HG03520 (cell line): ENCODE data around the gene SP100.

Source experiments
- ATAC-seq: cut with Tn5 transposase; IDR thresholded peaks from one replicate; pipeline ENCODE4 v1.9.1; 2021; ENCODE audit warnings: mild to moderate bottlenecking, moderate library complexity; ENCODE audit not compliant: unreplicated experiment

SP100 gene

DNA sequence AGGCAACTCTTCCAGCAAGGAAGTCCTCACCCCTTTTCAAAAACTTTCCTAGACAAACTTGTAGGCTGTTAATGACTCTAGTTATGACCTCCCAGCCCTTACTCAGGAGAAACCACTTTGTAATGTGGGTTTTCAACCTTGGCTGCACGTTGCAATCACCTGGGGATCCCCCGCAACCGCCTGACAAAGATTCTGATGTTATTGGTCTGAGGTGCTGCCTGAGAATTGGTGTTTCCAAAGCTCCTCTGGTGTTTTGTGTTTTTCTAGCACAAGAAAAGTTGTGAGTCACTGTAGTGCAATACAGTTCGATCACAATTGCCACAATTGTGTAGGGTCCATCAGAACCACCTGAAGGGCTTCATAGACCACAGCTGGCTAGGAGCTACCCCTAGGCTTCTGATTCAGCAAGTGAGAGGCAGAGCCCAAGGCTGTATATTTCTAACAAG lies 121.6 kb downstream of the SP100 start:
- ATAC-seq, result peak; percentile 62

- no peak for ATAC-seq
Observed at GRCh38 chr2:230540332-230540731, 124.3 kb downstream of the SP100 start.

- ATAC-seq, result peak; percentile 79
Observed at GRCh38 chr2:230541934-230542380, 126.0 kb downstream of the SP100 start.

- no peak for ATAC-seq
Observed at GRCh38 chr2:230542751-230543150, 126.8 kb downstream of the SP100 start.

DNA sequence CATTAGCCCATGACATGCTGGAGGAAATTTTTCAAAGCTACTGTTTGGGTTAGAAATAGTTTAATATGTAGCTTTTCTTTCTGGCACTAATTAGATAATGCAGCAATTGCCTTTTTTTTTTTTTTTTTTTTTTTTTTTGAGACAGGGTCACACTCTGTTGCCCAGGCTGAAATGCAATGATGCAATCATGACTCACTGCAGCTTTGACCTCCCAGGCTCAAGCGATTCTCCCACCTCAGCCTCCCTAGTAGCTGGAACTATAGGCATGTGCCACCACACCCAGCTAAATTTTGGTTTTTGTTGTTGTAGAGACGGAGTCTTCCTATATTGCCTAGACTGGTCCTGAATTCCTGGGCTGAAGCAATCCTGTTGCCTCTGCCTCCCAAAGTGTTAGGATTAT lies 136.2 kb downstream of the SP100 start:
- no peak for ATAC-seq

DNA sequence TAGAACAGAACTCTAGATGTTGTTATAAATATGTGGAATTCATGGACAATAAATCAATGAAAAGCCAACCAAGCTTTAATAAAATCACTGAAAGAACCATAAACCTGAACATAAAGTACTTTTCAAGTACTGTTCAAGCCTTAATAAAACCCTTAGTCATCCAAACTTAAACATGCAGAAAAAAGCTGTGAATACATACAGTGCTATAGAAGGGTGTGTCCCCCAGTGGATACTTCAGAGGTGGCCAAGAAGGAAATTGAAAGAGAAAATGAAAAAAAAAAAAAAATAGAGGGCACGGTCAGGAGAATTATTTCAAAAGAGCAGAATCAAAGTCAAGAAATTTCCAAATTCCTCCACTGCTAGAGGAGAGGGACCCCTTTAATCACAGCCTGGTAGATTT lies 141.1 kb downstream of the SP100 start:
- ATAC-seq, result no peak

- no peak for ATAC-seq
Observed at GRCh38 chr2:230564805-230565779, 149.1 kb downstream of the SP100 start.

DNA sequence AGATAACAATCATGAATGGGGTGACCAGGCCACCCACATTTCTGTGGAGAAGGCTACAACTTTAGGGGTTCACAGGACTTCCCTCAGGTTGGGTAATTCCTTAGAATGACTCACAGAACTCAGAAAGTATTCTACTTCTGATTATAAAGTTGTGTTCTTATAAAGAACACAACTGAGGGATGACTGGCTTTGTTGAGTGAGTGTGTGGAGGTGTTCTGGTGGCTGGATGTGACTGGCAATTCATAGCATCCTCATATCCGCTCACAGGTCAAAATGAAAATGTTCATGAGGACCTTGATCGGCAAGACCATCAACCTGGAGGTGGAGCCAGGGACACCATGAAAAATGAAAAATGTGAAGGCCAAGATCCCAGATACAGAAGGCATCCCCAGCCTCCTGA lies 153.3 kb downstream of the SP100 start:
- ATAC-seq, result no peak

GRCh38 chr2:230570987-230571386 lies 155.0 kb downstream of the SP100 start:
- ATAC-seq, result no peak

- ATAC-seq, result no peak
Observed at GRCh38 chr2:230575642-230576324, 159.8 kb downstream of the SP100 start.

GRCh38 chr2:230577114-230577513 lies 161.1 kb downstream of the SP100 start:
- ATAC-seq, result no peak

DNA sequence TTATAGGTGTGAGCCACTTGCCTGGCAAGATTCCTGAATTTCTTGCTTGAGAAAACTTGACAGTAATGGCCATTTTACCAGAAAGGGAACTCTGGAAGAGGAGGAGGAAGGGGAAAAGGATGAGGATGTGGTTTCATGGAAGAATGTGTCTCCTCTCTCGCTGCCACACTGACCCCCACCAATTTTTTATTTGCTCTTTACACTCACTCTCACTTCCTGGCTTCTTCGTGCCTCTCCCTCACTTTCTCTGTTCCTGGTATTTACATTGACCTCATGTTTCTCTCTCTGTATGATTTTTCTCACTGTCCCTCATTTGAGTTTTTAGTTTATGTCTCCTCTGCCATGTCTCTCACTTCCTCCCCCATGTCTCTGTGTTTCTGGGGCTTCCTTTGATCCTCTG lies 162.1 kb downstream of the SP100 start:
- no peak for ATAC-seq

DNA sequence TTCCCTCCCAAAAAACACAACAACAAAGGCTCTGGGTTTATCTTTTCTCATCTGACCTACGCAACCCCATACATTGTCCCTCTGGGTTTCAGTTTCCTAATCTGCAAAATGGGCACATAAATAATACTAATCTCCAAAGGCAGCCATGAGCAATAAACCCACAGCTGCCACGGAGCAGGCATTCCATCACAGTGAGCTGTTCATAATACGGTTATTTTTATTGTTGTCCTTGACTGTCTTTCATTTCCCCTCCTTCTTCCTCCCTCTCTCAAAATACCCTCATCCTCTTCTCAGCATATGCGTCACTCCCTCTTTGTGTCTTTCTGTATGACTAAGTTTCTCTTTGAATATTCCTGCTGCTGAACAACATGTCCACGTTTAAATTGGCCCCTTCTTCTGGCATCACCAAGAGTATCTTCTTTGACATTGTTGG lies 166.9 kb downstream of the SP100 start:
- peak; percentile 61 for ATAC-seq

DNA sequence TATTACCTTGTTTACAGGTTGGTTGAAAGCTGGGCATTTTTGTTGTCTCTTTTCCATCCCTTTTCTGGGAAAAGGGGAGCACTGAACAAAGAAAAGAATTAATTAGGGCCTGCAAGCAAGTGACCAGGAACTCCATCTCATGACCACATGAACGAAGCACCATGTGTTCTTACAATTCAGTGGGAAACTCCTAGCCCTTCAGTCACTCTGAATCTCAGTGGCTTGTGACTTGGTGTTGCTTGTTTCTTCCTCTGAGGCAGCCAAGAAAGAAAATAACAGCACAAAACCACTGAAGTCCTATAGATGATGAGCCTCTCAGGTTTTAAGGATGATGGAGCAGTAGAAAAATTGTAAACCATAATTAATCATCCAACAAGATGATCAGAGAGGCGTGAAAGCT lies 167.6 kb downstream of the SP100 start:
- no peak for ATAC-seq

- no peak for ATAC-seq
Observed at GRCh38 chr2:230586328-230586982, 170.5 kb downstream of the SP100 start.

DNA sequence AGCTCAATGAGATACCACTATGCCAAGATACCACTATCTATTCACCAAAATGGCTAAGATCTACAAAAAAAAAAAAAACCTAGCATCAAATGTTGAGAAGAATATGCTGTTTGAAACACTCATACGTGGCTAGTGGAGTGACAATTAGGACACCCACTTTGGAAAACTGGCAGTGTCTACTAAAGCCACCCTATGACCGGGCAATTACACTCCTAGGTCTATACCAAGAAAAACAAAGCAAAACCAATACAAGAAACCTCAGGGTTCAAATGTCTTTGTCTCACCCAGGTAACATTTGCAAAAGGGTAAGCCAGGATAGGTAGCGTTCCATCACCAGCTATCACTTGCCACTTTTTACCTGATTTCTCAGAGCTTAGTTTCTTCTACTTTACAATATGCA lies 173.0 kb downstream of the SP100 start:
- peak; percentile 8 for ATAC-seq

DNA sequence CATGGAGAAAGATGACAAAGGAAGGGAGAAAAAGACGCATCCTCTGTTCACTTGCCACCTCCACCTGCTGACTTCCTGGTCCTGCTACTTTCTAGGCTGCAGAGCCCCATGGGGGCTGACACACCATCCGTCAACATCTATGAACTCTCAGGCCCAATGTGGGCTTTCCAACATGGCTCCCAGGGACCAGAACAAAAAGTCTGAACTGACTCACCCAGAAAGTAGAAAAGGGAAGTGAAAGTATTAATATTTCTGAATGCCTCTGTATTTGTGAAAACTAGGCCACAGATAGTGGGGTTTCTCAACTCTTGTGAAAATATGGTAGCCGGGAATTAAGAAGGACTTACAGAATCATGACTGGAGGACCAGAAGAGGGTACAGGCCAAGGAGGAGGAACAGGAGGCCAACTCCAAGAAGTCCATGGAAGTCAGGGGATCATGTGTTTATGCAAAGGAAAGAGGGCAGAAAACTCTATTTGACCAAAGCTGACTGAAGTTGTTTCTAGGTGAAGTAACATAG lies 173.6 kb downstream of the SP100 start:
- ATAC-seq, result peak; percentile 98

DNA sequence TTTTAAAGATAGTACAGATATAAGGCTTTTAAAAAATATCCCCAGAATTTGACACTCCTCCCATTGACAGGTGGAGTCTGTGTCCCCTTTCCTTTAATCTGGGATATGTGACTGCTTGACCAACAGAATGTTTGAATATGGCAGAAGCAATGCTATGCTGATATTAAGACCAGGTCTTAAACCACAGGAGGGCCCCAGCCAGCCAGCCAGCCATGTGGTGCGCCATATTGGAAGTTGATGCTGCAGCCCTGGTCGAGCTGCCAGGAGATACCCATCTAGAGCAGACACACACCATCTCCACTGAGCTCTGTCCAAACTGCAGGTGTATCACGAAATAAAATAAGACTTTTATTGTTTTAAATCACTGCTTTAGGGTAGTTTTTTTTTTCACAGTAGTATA lies 174.3 kb downstream of the SP100 start:
- ATAC-seq, result no peak

- ATAC-seq, result no peak
Observed at GRCh38 chr2:230591850-230592249, 175.8 kb downstream of the SP100 start.

GRCh38 chr2:230592775-230593174 lies 176.8 kb downstream of the SP100 start:
- ATAC-seq, result no peak
